Upper lobe of left lung (tissue), 6 donors: ENCODE data around the gene ZBED2. TPM values are rescaled to one million over a fixed set of nuclear protein-coding genes. Genes with fewer than 3 reads are reported as not detected.

ENCODE experiments used
- ATAC-seq, 2 donors: fragments of 200-7000 bp; cut with Tn5 transposase; one replicate each; pipeline ENCODE4 v1.9.1; 2022; ENCODE audit warnings: mild to moderate bottlenecking in 2 of 2, moderate library complexity in 2 of 2; ENCODE audit not compliant: low FRiP score in 2 of 2
- DNase-seq, 2 donors: peaks; one replicate each; pipeline ENCODE4 v3.0.0-alpha.2; 2019 to 2020
- H3K27ac ChIP-seq, 4 donors: fragments of 200-600 bp; sonication (generic); one replicate each; pipeline ENCODE4 v1.5.1; 2016 to 2019
- H3K27me3 ChIP-seq, 4 donors: fragments of 200-600 bp; sonication (generic); one replicate each; pipeline ENCODE4 v1.5.1; 2017 to 2019
- H3K36me3 ChIP-seq, 4 donors: fragments of 200-600 bp; sonication (generic); one replicate each; pipeline ENCODE4 v1.5.1; 2016 to 2019
- H3K4me1 ChIP-seq, 4 donors: fragments of 200-600 bp; sonication (generic); one replicate each; pipeline ENCODE4 v1.5.1; 2018 to 2019
- H3K4me3 ChIP-seq, 4 donors: fragments of 200-600 bp; sonication (generic); one replicate each; pipeline ENCODE4 v1.5.1; 2017 to 2019; ENCODE audit warnings: mild to moderate bottlenecking in 2 of 4, moderate library complexity in 1 of 4
- H3K9me3 ChIP-seq, 4 donors: fragments of 200-600 bp; sonication (generic); one replicate each; pipeline ENCODE4 v1.5.1; 2018 to 2019
- EP300 ChIP-seq, 4 donors: sonication (generic); formaldehyde crosslinking; IDR thresholded peaks; one replicate each; pipeline ENCODE4 v1.5.1; 2017; ENCODE audit warnings: antibody characterized with exemption in 4 of 4, control low read depth in 2 of 4
- POLR2A ChIP-seq, 4 donors: fragments of 450-650 bp; IDR thresholded peaks; one replicate each; pipeline ENCODE4 v1.5.1; 2016 to 2017; ENCODE audit warnings: antibody characterized with exemption in 4 of 4, mild to moderate bottlenecking in 2 of 4
- POLR2AphosphoS5 ChIP-seq, 2 donors: sonication (generic); formaldehyde crosslinking; IDR thresholded peaks; one replicate each; pipeline ENCODE4 v1.5.1; 2017; ENCODE audit warnings: antibody characterized with exemption in 2 of 2
- WGBS, 2 donors: methylation state at CpG; one replicate each; pipeline ENCODE4 v1.1.5; 2017 to 2018; 5-methylcytosine and 5-hydroxymethylcytosine counted together
- total RNA-seq, 6 donors: library from RNA; depleted of rRNA in 4 of 6; stranded (reverse); fragments of >200 nt in 4 of 6; gene quantifications; one replicate each; pipeline versions ENCODE4 v1.1.0 to v1.2.1, GENCODE V29; 2016 to 2021
- TF ChIP-seq, protein P1 (sequence below), 6 experiments: fragments of 450-650 bp in 4 of 6; fragments of 200-600 bp in 2 of 6; sonication (generic) in 2 of 6; IDR thresholded peaks; one replicate each; pipeline ENCODE4 v1.5.1; 2016 to 2019; ENCODE audit warnings: antibody characterized with exemption in 6 of 6
- donor health status: DM: no; HTN: no; CAD: no; lungs with moderate emphysema.
- donor health status: DM: no; HTN: yes; CAD: no; lungs with severe emphysema.

Gene ZBED2
- total RNA-seq, 6 donors from 2014 or later: 2.1 to 28.5 (median 7.6) TPM

GRCh38 chr3:111598139-111598538 is 3.0 kb upstream of the ZBED2 start:
- ATAC-seq (no peak), DNase-seq (no peak)
- H3K4me1 ChIP-seq: peaks cover 0 to 10% (median 0%) of the 10 kb centered on the region in 4 donors
- H3K27me3 ChIP-seq: no peaks in the 10 kb centered on the region
- H3K27ac ChIP-seq: no peak overlapping the region
- 82 to 83% methylated on average over 1 of the region's 1 CpG for WGBS, 2 donors
- TF ChIP-seq, protein P1, sequence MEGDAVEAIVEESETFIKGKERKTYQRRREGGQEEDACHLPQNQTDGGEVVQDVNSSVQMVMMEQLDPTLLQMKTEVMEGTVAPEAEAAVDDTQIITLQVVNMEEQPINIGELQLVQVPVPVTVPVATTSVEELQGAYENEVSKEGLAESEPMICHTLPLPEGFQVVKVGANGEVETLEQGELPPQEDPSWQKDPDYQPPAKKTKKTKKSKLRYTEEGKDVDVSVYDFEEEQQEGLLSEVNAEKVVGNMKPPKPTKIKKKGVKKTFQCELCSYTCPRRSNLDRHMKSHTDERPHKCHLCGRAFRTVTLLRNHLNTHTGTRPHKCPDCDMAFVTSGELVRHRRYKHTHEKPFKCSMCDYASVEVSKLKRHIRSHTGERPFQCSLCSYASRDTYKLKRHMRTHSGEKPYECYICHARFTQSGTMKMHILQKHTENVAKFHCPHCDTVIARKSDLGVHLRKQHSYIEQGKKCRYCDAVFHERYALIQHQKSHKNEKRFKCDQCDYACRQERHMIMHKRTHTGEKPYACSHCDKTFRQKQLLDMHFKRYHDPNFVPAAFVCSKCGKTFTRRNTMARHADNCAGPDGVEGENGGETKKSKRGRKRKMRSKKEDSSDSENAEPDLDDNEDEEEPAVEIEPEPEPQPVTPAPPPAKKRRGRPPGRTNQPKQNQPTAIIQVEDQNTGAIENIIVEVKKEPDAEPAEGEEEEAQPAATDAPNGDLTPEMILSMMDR (IDR thresholded peaks at IDR 0.05): no peak
- TF ChIP-seq POLR2AphosphoS5 (IDR thresholded peaks at IDR 0.05): no peak
- no peak for TF ChIP-seq EP300 (IDR thresholded peaks at IDR 0.05)
- TF ChIP-seq POLR2A (IDR thresholded peaks at IDR 0.05): no peak
- H3K36me3 ChIP-seq: no peaks in the 10 kb centered on the region
- H3K9me3 ChIP-seq: no peaks in the 10 kb centered on the region
- no peak overlapping the region for H3K4me3 ChIP-seq

GRCh38 chr3:111596328-111596727 is 1.2 kb upstream of the ZBED2 start:
- Histone ChIP-seq H3K9me3 (no peaks in the 10 kb centered on the region), H3K27ac (no peak overlapping the region), H3K4me1 (peaks cover 0 to 10% (median 0%) of the 10 kb centered on the region in 4 donors), H3K36me3 (no peaks in the 10 kb centered on the region), H3K4me3 (no peak overlapping the region), H3K27me3 (no peaks in the 10 kb centered on the region)
- DNase-seq (no peak), ATAC-seq (no peak)
- WGBS, 2 donors: 85 to 95% methylated on average over 4 of the region's 4 CpGs
- TF ChIP-seq POLR2AphosphoS5 (IDR thresholded peaks at IDR 0.05) (no peak), POLR2A (IDR thresholded peaks at IDR 0.05) (no peak), EP300 (IDR thresholded peaks at IDR 0.05) (no peak)
- TF ChIP-seq, protein P1 (IDR thresholded peaks at IDR 0.05): no peak

DNA sequence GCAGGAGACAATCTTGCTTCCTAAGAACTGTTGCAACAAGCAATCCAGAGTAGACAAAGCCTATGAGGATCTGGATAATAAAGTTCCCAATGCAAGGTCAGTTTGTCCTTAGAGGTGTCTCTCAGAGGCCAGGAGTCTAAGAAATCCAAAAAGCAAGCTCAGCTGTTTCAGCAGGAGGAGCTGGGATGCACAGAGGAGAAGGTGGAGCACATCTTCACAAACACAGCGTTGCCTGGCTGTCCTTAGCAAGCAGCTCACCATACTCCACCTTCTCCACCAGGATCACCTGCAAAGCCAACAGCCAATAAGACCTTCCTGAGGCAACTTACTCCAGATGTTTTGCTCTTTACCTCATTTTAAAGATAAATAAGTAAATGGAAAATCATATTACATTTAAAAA is 365 bp downstream of the ZBED2 start:
- Histone ChIP-seq H3K27ac (peak overlapping the region in 3 of 4 donors; percentile 15 to 61 (median 15)), H3K9me3 (no peaks in the 10 kb centered on the region), H3K4me1 (peaks cover 0 to 10% (median 0%) of the 10 kb centered on the region in 4 donors), H3K4me3 (no peak overlapping the region), H3K36me3 (no peaks in the 10 kb centered on the region), H3K27me3 (no peaks in the 10 kb centered on the region)
- no peak for TF ChIP-seq EP300 (IDR thresholded peaks at IDR 0.05)
- TF ChIP-seq POLR2AphosphoS5 (IDR thresholded peaks at IDR 0.05): no peak
- 0% methylated on average over 1 of the region's 1 CpG for WGBS, 2 donors
- DNase-seq (no peak), ATAC-seq (no peak)

DNA sequence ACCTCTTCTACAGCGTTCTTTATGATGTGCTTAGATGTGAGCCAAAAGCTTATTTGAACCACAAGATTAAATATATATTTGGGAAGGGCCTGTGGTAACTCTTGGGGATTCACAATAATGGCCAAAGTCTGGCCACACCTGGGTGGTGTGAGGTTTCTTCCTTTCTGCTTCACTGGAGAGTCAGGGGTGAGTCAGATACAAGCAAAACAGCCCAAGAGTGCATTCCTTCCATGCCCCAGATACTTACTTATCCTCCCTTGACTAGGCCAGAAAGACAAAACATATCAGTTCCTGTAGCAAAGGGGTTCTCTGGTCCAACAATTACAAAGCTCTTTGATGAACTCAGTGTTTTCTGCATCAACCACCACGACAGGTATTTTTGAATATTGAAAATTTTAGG is 941 bp downstream of the ZBED2 start:
- no peaks in the 10 kb centered on the region for H3K27me3 ChIP-seq
- H3K4me3 ChIP-seq: no peak overlapping the region
- H3K4me1 ChIP-seq: peaks cover 0 to 10% (median 0%) of the 10 kb centered on the region in 4 donors
- WGBS, 2 donors: 75 to 82% methylated on average over 2 of the region's 2 CpGs
- peak overlapping the region in 3 of 4 donors; percentile 15 to 61 (median 49) for H3K27ac ChIP-seq
- no peaks in the 10 kb centered on the region for H3K36me3 ChIP-seq
- ATAC-seq (peak in 1 of 2 donors; percentile 60), DNase-seq (no peak)
- no peaks in the 10 kb centered on the region for H3K9me3 ChIP-seq
- TF ChIP-seq POLR2A (IDR thresholded peaks at IDR 0.05): no peak
- TF ChIP-seq, protein P1 (IDR thresholded peaks at IDR 0.05): no peak
- no peak for TF ChIP-seq POLR2AphosphoS5 (IDR thresholded peaks at IDR 0.05)
- TF ChIP-seq EP300 (IDR thresholded peaks at IDR 0.05): no peak

DNA sequence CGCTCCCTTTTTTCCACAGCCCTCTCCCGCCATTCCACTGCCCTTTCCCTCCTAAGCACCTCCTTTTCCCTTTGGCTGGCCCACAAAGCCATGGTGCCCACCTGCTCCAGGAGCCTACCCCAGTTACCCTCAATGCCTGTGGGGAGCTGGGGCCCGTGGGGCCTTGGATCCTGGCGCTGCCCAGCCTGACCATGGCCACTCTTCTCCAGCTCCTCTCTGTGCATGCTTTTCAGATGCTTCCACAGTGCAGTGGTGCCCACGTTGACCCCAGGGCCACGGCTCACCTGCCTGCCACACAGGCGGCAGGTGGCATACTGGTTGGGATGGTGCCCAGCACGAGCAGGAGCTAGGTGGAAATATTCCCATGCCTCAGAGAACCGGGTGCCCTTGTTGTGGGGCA is 1.5 kb downstream of the ZBED2 start:
- 84 to 94% methylated on average over 4 to 9 of the region's 9 CpGs for WGBS, 2 donors
- no peaks in the 10 kb centered on the region for H3K36me3 ChIP-seq
- ATAC-seq: no peak
- peak overlapping the region in 3 of 4 donors; percentile 15 to 61 (median 49) for H3K27ac ChIP-seq
- H3K4me1 ChIP-seq: peaks cover 0 to 10% (median 0%) of the 10 kb centered on the region in 4 donors
- H3K27me3 ChIP-seq: no peaks in the 10 kb centered on the region
- no peak for TF ChIP-seq POLR2A (IDR thresholded peaks at IDR 0.05)
- peak in 1 of 2 donors; percentile 56 for DNase-seq
- H3K4me3 ChIP-seq: no peak overlapping the region
- H3K9me3 ChIP-seq: no peaks in the 10 kb centered on the region

DNA sequence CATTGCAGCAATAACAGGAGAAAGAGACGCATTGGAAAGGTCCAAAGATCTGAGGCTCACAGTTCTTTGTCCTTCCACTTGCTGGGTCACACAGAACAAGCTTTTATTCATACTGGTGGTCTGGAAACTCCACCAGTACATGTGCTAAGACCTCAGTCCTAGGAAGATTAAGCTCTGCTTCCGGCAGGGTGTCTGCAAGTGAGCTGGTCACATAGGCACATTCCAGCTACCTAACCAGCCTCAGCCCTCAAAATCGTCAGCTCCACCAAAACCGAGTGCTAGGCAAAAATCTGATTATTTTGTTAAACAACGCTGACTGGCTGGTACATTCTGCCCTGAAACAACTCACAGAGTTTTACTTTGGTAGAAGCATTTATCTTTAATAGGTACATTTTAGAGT is 2.2 kb downstream of the ZBED2 start:
- WGBS, 2 donors: 79 to 89% methylated on average over 2 to 5 of the region's 5 CpGs
- H3K4me3 ChIP-seq: no peak overlapping the region

More for the DNA sequence above, 2.2 kb downstream of the ZBED2 start:
- H3K27me3 ChIP-seq: no peaks in the 10 kb centered on the region
- H3K36me3 ChIP-seq: no peaks in the 10 kb centered on the region
- ATAC-seq (no peak), DNase-seq (no peak)
- TF ChIP-seq EP300 (IDR thresholded peaks at IDR 0.05) (no peak), POLR2AphosphoS5 (IDR thresholded peaks at IDR 0.05) (no peak), POLR2A (IDR thresholded peaks at IDR 0.05) (no peak)
- TF ChIP-seq, protein P1 (IDR thresholded peaks at IDR 0.05): no peak
- peaks cover 0 to 10% (median 0%) of the 10 kb centered on the region in 4 donors for H3K4me1 ChIP-seq
- no peaks in the 10 kb centered on the region for H3K9me3 ChIP-seq
- H3K27ac ChIP-seq: peak overlapping the region in 2 of 4 donors; percentile 49 to 61
